Vagina (tissue), 2 donors: ENCODE measurements around the gene NECTIN2.

Experiments used
- POLR2A ChIP-seq, 2 donors: fragments of 450-650 bp; IDR thresholded peaks; one replicate each; pipeline ENCODE4 v1.6.1; 2017; ENCODE audit warnings: antibody characterized with exemption in 2 of 2, mild to moderate bottlenecking in 2 of 2, moderate library complexity in 2 of 2
- POLR2AphosphoS5 ChIP-seq, 2 donors: sonication (generic); formaldehyde crosslinking; IDR thresholded peaks; one replicate each; pipeline ENCODE4 v1.9.0; 2017; ENCODE audit warnings: antibody characterized with exemption in 2 of 2, mild to moderate bottlenecking in 2 of 2, low read depth in 1 of 2; ENCODE audit not compliant: insufficient read depth in 1 of 2
- TF ChIP-seq, protein P1 (sequence below), 3 experiments: fragments of 450-650 bp in 2 of 3; fragments of 200-600 bp in 1 of 3; sonication (generic) in 1 of 3; IDR thresholded peaks; one replicate each; pipeline ENCODE4 v1.5.1; 2017 to 2019; ENCODE audit warnings: antibody characterized with exemption in 3 of 3, mild to moderate bottlenecking in 2 of 3, moderate library complexity in 2 of 3

DNA sequence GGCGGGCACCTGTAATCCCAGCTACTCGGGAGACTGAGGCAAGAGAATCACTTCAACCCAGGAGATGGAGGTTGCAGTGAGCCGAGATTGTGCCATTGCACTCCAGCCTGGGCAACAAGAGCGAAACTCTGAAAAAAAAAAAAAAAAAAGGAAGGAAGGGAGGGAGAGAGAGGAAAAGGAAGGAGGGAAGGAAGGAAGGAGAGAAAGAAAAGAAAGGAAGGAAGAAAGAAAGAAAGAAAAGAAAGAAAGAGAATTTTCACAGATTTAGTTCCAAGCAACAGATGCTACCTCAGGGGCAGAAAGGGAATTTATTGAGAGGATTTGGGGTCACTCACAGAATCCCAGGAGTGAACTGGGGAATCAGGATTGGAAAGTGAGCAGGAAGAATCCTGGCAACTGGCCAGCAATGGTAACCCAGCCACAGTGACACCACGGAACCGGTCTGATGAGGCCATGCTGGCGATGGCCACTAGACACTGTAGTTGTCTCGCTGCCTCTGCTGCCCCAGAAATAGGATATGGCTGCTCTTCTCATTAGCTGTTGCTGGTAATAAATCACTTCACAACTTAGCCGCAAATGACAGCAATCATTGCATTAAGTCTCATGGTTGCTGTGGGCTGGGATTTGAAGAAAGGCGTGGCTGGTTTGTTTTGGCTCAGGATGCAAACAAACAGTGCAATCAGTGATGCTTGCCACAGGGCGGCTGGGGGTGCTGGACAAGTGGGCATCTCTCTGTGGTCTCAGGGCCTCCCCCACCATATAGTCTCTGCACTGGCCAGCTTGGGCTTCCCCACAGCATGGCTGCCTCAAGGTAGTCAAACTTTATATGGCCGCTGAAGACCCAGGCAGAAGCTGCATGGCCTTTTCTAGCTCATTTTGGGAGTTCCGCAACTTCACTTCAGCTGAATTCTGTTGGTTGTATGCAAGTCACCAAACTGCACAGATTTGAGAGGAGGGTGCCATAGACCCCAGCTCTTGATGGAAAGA is 42.4 kb upstream of the NECTIN2 start:
- TF ChIP-seq POLR2A (IDR thresholded peaks at IDR 0.05) (no peak), POLR2AphosphoS5 (IDR thresholded peaks at IDR 0.05; ENCODE audit: insufficient read depth in 1 of 2, low read depth in 1 of 2) (no peak)
- TF ChIP-seq, protein P1, sequence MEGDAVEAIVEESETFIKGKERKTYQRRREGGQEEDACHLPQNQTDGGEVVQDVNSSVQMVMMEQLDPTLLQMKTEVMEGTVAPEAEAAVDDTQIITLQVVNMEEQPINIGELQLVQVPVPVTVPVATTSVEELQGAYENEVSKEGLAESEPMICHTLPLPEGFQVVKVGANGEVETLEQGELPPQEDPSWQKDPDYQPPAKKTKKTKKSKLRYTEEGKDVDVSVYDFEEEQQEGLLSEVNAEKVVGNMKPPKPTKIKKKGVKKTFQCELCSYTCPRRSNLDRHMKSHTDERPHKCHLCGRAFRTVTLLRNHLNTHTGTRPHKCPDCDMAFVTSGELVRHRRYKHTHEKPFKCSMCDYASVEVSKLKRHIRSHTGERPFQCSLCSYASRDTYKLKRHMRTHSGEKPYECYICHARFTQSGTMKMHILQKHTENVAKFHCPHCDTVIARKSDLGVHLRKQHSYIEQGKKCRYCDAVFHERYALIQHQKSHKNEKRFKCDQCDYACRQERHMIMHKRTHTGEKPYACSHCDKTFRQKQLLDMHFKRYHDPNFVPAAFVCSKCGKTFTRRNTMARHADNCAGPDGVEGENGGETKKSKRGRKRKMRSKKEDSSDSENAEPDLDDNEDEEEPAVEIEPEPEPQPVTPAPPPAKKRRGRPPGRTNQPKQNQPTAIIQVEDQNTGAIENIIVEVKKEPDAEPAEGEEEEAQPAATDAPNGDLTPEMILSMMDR (IDR thresholded peaks at IDR 0.05) = no peak
